HepG2 (cell line): ENCODE results near the gene LIN28A. TPM values are rescaled to one million over a fixed set of nuclear protein-coding genes. Genes with fewer than 3 reads are reported as not detected.

Experiments
- ADNP ChIP-seq: sonication (generic); formaldehyde crosslinking; IDR thresholded peaks from 2 replicates; pipeline ENCODE4 v1.4.0; 2020; ENCODE audit warnings: missing genetic modification reagents
- ARHGAP35 ChIP-seq: sonication (generic); formaldehyde crosslinking; IDR thresholded peaks from 2 replicates; pipeline ENCODE4 v1.9.0; 2022; ENCODE audit warnings: mild to moderate bottlenecking, inconsistent platforms, moderate library complexity, missing genetic modification reagents, borderline replicate concordance
- ARNT ChIP-seq: fragments of 450-650 bp; IDR thresholded peaks from 2 replicates; pipeline ENCODE4 v1.6.1; 2017
- ATF5 ChIP-seq: sonication (generic); formaldehyde crosslinking; IDR thresholded peaks from 2 replicates; pipeline ENCODE4 v1.4.0; 2020; ENCODE audit warnings: mild to moderate bottlenecking, low read depth, missing genetic modification reagents
- CBX5 ChIP-seq: sonication (generic); formaldehyde crosslinking; IDR thresholded peaks from 2 replicates; pipeline ENCODE4 v1.4.0; 2020; ENCODE audit warnings: missing genetic modification reagents, borderline replicate concordance
- CC2D1A ChIP-seq: sonication (generic); formaldehyde crosslinking; IDR thresholded peaks from 2 replicates; pipeline ENCODE4 v1.8.1; 2023; ENCODE audit warnings: mild to moderate bottlenecking, missing genetic modification reagents
- CREBL2 ChIP-seq: sonication (generic); formaldehyde crosslinking; IDR thresholded peaks from 2 replicates; pipeline ENCODE4 v1.8.1; 2023; ENCODE audit warnings: missing genetic modification reagents, mild to moderate bottlenecking, borderline replicate concordance
- ETV5 ChIP-seq: IDR thresholded peaks from 2 replicates; pipeline ENCODE4 v1.6.1; 2018; ENCODE audit warnings: missing biosample characterization, missing genetic modification reagents, inconsistent platforms, borderline replicate concordance
- HDAC1 ChIP-seq: sonication (generic); formaldehyde crosslinking; IDR thresholded peaks from 2 replicates; pipeline ENCODE4 v1.5.1; 2020; ENCODE audit warnings: mild to moderate bottlenecking, missing genetic modification reagents
- NFE2L2 ChIP-seq: fragments of 150-350 bp; IDR thresholded peaks from 2 replicates; pipeline ENCODE4 v1.6.1; 2014; ENCODE audit warnings: low read length
- NFYC ChIP-seq: IDR thresholded peaks from 2 replicates; pipeline ENCODE4 v1.6.1; 2016; ENCODE audit warnings: missing genetic modification reagents, missing compliant biosample characterization
- POLR2AphosphoS5 ChIP-seq: IDR thresholded peaks from 2 replicates; pipeline ENCODE4 v1.6.1; 2012; ENCODE audit warnings: low read depth, low read length
- RFX1 ChIP-seq: fragments of 450-650 bp; IDR thresholded peaks from 2 replicates; pipeline ENCODE4 v1.6.1; 2017
- RFX5 ChIP-seq: IDR thresholded peaks from 2 replicates; pipeline ENCODE4 v1.6.1; 2011; ENCODE audit warnings: low read depth, low read length, improper control_type of control experiment
- SCMH1 ChIP-seq: sonication (generic); formaldehyde crosslinking; IDR thresholded peaks from 2 replicates; pipeline ENCODE4 v1.9.0; 2021; ENCODE audit warnings: missing genetic modification reagents, mild to moderate bottlenecking, borderline replicate concordance
- THYN1 ChIP-seq: sonication (generic); formaldehyde crosslinking; IDR thresholded peaks from 2 replicates; pipeline ENCODE4 v1.8.1; 2023; ENCODE audit warnings: low read depth, mild to moderate bottlenecking, moderate library complexity, missing genetic modification reagents, borderline replicate concordance
- ZFP1 ChIP-seq: IDR thresholded peaks from 2 replicates; pipeline ENCODE4 v1.6.1; 2016
- ZFP36L2 ChIP-seq: sonication (generic); formaldehyde crosslinking; IDR thresholded peaks from 2 replicates; pipeline ENCODE4 v1.4.0; 2020; ENCODE audit warnings: missing genetic modification reagents
- ZFP62 ChIP-seq: sonication (generic); formaldehyde crosslinking; IDR thresholded peaks from 2 replicates; pipeline ENCODE4 v1.4.0; 2020; ENCODE audit warnings: missing genetic modification reagents
- ZMYM3 ChIP-seq: sonication (generic); formaldehyde crosslinking; IDR thresholded peaks from 2 replicates; pipeline ENCODE4 v1.5.1; 2020; ENCODE audit warnings: mild to moderate bottlenecking, missing genetic modification reagents
- ZNF18 ChIP-seq: sonication (generic); formaldehyde crosslinking; IDR thresholded peaks from 2 replicates; pipeline ENCODE4 v1.8.0; 2022; ENCODE audit warnings: mild to moderate bottlenecking, missing genetic modification reagents; ENCODE audit not compliant: insufficient replicate concordance
- ZNF30 ChIP-seq: sonication (generic); formaldehyde crosslinking; IDR thresholded peaks from 2 replicates; pipeline ENCODE4 v1.5.0; 2020; ENCODE audit warnings: mild to moderate bottlenecking, missing genetic modification reagents
- ZNF451 ChIP-seq: sonication (generic); formaldehyde crosslinking; IDR thresholded peaks from 2 replicates; pipeline ENCODE4 v1.5.0; 2020; ENCODE audit warnings: mild to moderate bottlenecking, missing genetic modification reagents
- ZNF512 ChIP-seq: sonication (generic); formaldehyde crosslinking; IDR thresholded peaks from 2 replicates; pipeline ENCODE4 v1.4.0; 2020; ENCODE audit warnings: mild to moderate bottlenecking, missing genetic modification reagents
- ZNF652 ChIP-seq: IDR thresholded peaks from 2 replicates; pipeline ENCODE4 v1.6.1; 2016; ENCODE audit warnings: low read depth, borderline replicate concordance
- ZNF792 ChIP-seq: IDR thresholded peaks from 2 replicates; pipeline ENCODE4 v1.6.1; 2016
- ZSCAN25 ChIP-seq: sonication (generic); formaldehyde crosslinking; IDR thresholded peaks from 2 replicates; pipeline ENCODE4 v1.8.0; 2022; ENCODE audit warnings: mild to moderate bottlenecking, missing genetic modification reagents
- ZUFSP ChIP-seq: sonication (generic); formaldehyde crosslinking; IDR thresholded peaks from 2 replicates; pipeline ENCODE4 v1.9.0; 2021; ENCODE audit warnings: missing genetic modification reagents, mild to moderate bottlenecking, borderline replicate concordance
- polyA plus RNA-seq, 8 experiments: library from polyadenylated mRNA; depleted of rRNA in 3 of 8; stranded (reverse) in 7 of 8; unstranded in 1 of 8; fragments of >200 nt; fragmentation: Illumina TruSeq in 4 of 8; extraction: Trizol in 4 of 8; gene quantifications; 2 replicates each; pipeline versions ENCODE4 v1.2.1 to v1.2.3, GENCODE V29; 2011 to 2016; ENCODE audit warnings: low read depth in 4 of 8, missing spikeins in 1 of 8, mixed read lengths in 1 of 8; ENCODE audit not compliant: insufficient read depth in 1 of 8
- total RNA-seq, 5 experiments: library from RNA; depleted of rRNA; stranded (reverse); fragments of >200 nt; fragmentation: Illumina TruSeq; extraction: Trizol; gene quantifications; 2 replicates each; pipeline ENCODE4 v1.2.3, GENCODE V29; 2016; ENCODE audit warnings: low read depth in 1 of 5

Gene LIN28A
- total and polyA plus RNA-seq, 2 of the 13 experiments (the other 11 are each of a cell fraction or from before 2014, with no cell fraction given) = not detected

- TF ChIP-seq ZNF18 (CRISPR knock-in tag) = peak; percentile 59
- TF ChIP-seq ZUFSP (CRISPR knock-in tag) = no peak
- TF ChIP-seq ZFP62 = no peak
- TF ChIP-seq RFX1 = no peak
- peak; percentile 96 for TF ChIP-seq ARHGAP35 (CRISPR knock-in tag)
- TF ChIP-seq ZSCAN25 (CRISPR knock-in tag) = peak; percentile 88
- TF ChIP-seq ETV5 (CRISPR knock-in tag) = peak; percentile 81
- peak; percentile 71; the same call in 1 of the 2 replicates for TF ChIP-seq ZMYM3
- TF ChIP-seq THYN1 = 0 out of 2 replicates have a peak, but pooled peaks have one; percentile 65
- no peak for TF ChIP-seq SCMH1 (CRISPR knock-in tag)
- no peak for TF ChIP-seq ZNF652 (CRISPR knock-in tag)
- TF ChIP-seq CREBL2 (CRISPR knock-in tag) = peak; percentile 95
- peak; percentile 83 for TF ChIP-seq CBX5 (CRISPR knock-in tag)
- no peak for TF ChIP-seq ZFP36L2 (CRISPR knock-in tag)
- peak; percentile 95 for TF ChIP-seq ZNF792 (CRISPR knock-in tag)
- TF ChIP-seq CC2D1A (CRISPR knock-in tag) = no peak
- peak; percentile 59; the same call in 1 of the 2 replicates for TF ChIP-seq ZFP1 (CRISPR knock-in tag)
- peak; percentile 66 for TF ChIP-seq NFYC (CRISPR knock-in tag)
- no peak for TF ChIP-seq ZNF512
- no peak for TF ChIP-seq NFE2L2
- TF ChIP-seq HDAC1 (CRISPR knock-in tag) = peak; percentile 97
- no peak for TF ChIP-seq ATF5 (CRISPR knock-in tag)
- TF ChIP-seq ARNT = no peak
- TF ChIP-seq ADNP (CRISPR knock-in tag) = no peak
- peak; percentile 95 for TF ChIP-seq ZNF30 (CRISPR knock-in tag)
- peak; percentile 62 for TF ChIP-seq RFX5
- TF ChIP-seq POLR2AphosphoS5 = peak; percentile 97
- peak; percentile 92 for TF ChIP-seq ZNF451 (CRISPR knock-in tag)
Observed at GRCh38 chr1:26431979-26432695, 21.5 kb downstream of the LIN28A start, which contains the start of gene DHDDS (continued).
